ENCODE results near the gene TTLL1. TPM values are rescaled to one million over a fixed set of nuclear protein-coding genes. Genes with fewer than 3 reads are reported as not detected.
"Not testable (repeated sequence)": the region's sequence is repeated elsewhere in the genome, so short reads cannot be mapped to it uniquely, and the experiment has no call there.

TTLL1 gene
- total RNA-seq, 1 donor from 2014 or later = 5.9 TPM

DNA sequence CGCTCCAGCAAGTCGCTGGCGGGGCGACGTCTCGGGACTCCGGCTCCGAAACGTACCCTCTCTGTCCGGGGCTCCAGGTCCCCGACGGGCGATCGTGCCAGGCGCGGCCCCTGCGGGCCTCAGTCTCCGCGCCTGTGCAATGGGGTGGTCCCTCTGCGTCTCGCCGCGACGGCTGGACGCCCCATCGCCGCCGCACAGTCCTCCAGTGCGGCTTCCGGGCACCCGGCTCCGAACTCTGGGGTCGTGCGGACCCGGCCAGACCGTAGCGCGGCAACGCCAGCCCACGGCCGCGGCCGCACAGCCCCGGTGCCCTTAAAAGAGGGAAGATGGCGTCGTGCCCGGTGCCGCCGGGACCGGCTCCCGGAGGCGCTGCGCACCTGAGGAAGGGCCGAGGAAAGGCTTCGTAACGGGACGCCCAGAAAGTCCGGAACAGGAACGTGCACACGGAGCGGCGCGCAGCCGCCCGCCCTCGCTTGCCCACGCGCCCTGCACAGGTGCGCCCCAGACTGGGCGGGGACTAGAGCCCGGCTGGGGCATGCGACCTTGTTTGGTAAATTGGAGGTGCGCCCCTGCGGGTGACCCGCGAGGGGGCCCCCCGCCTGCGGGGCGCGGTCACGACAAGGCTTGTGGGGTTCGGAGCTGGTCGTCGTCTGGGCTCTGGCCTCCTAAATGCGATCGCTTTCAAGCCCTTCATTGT, 21.9 kb upstream of the TTLL1 start:
- Histone ChIP-seq H3K4me1 (peaks cover 26% of the 10 kb centered on the region), H3K27ac (peak overlapping the region; percentile 30), H3K9me3 (no peaks in the 10 kb centered on the region), H3K4me3 (peak overlapping the region; percentile 52 to 58), H3K36me3 (no peaks in the 10 kb centered on the region), H3K27me3 (no peaks in the 10 kb centered on the region)
- intact Hi-C loops (cut with DNase I) = no loop called here
- TF ChIP-seq POLR2A (IDR thresholded peaks at IDR 0.05) = no peak
- TF ChIP-seq, protein P1, sequence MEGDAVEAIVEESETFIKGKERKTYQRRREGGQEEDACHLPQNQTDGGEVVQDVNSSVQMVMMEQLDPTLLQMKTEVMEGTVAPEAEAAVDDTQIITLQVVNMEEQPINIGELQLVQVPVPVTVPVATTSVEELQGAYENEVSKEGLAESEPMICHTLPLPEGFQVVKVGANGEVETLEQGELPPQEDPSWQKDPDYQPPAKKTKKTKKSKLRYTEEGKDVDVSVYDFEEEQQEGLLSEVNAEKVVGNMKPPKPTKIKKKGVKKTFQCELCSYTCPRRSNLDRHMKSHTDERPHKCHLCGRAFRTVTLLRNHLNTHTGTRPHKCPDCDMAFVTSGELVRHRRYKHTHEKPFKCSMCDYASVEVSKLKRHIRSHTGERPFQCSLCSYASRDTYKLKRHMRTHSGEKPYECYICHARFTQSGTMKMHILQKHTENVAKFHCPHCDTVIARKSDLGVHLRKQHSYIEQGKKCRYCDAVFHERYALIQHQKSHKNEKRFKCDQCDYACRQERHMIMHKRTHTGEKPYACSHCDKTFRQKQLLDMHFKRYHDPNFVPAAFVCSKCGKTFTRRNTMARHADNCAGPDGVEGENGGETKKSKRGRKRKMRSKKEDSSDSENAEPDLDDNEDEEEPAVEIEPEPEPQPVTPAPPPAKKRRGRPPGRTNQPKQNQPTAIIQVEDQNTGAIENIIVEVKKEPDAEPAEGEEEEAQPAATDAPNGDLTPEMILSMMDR (IDR thresholded peaks at IDR 0.05) = no peak
- no peak for TF ChIP-seq POLR2AphosphoS5 (IDR thresholded peaks at IDR 0.05; ENCODE audit: insufficient read depth in 1 of 2, low read depth in 1 of 2)
- DNase-seq (ENCODE audit: extremely low spot score in 2 of 2) = no peak

DNA sequence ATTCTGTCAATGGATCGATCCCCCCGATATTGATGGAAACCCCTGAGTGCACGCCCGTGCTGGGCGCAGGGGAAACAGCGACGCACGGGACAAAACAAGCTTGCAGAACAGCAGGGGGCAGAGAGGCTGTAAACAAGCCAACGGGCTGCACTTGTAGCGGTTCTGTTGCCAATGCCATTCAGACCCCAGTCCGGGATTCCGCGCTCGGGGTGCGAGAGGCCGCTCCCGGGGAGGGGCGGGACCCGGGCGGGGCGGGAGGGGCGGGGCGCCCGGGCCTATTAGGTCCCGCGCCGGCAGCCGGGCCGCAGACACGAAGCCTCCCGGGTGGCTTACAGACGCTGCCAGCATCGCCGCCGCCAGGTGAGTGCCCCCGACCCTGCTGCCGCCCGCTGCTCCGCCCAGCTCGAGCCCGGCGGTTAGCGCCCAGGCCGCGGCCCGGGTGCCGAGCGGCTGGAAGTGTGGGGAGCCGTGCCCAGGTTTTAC, 21.3 kb upstream of the TTLL1 start, which contains the start of gene BIK:
Gene BIK (plus strand): TSS at position 307 of the 483 bp plus-strand sequence. CDS start 13,273 bp downstream, outside the sequence.
- Histone ChIP-seq H3K36me3 (no peaks in the 10 kb centered on the region), H3K9me3 (no peaks in the 10 kb centered on the region), H3K4me1 (peaks cover 26% of the 10 kb centered on the region), H3K27ac (peak within 1 kb of the TSS; percentile 30), H3K27me3 (no peaks in the 10 kb centered on the region), H3K4me3 (peak within 1 kb of the TSS; percentile 52 to 58)
- intact Hi-C loops (cut with DNase I) = no loop called here
- no peak for TF ChIP-seq POLR2A (IDR thresholded peaks at IDR 0.05)
- TF ChIP-seq, protein P1 (IDR thresholded peaks at IDR 0.05) = no peak
- no peak for TF ChIP-seq POLR2AphosphoS5 (IDR thresholded peaks at IDR 0.05; ENCODE audit: insufficient read depth in 1 of 2, low read depth in 1 of 2)
- no peak for DNase-seq (ENCODE audit: extremely low spot score in 2 of 2)

DNA sequence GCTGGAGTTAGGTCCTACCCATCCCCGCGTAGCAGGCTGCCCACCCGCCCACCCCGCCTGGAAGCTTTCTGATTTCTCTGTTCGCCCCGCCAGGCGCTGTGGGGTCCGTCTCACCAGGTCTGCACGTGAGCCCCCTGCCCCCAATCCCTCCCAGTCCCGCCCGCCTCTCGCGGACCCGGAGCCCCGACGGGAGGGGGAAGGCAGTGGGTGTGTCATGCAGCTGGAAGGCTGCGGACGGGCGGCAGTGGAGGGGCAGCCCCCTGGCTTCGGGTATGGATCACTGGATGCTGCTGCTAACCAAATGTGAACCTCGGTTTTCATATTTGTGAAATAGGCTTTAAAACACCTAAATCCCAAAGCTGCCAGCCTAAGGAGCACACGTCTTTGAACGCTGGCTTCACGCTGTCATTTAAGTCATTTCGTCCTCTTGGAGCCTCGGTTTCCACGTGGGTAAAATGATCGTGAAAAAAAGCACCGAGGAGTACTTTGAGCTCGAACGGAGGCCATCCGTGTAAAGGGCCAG, 20.8 kb upstream of the TTLL1 start:
- Histone ChIP-seq H3K9me3 (no peaks in the 10 kb centered on the region), H3K4me3 (peak overlapping the region; percentile 52 to 58), H3K36me3 (no peaks in the 10 kb centered on the region), H3K4me1 (peaks cover 26% of the 10 kb centered on the region), H3K27me3 (no peaks in the 10 kb centered on the region), H3K27ac (no peak overlapping the region)
- DNase-seq (ENCODE audit: extremely low spot score in 2 of 2) = no peak
- intact Hi-C loops (cut with DNase I) = no loop called here
- TF ChIP-seq POLR2A (IDR thresholded peaks at IDR 0.05) (no peak), POLR2AphosphoS5 (IDR thresholded peaks at IDR 0.05; ENCODE audit: insufficient read depth in 1 of 2, low read depth in 1 of 2) (no peak)
- TF ChIP-seq, protein P1 (IDR thresholded peaks at IDR 0.05) = no peak

DNA sequence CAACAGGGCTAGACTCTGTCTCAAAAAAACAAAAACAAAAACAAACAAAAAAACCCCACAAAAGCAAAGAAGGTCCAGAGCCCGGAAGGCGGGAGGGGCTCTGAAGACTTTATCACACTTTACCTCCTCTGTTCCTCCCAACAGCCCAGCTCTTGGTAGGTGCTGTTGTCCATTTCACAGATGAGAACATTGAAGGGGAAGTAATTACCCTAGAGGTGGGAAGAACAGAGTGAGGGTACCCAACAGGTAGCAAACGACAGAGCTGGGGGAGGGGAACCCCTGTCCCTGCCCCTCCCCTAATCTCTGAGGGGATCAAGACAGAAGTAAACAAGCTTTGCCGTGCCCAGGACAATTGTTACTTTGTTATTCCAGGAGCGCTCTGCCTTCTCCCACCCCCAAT, 20.3 kb upstream of the TTLL1 start:
- no peak for DNase-seq (ENCODE audit: extremely low spot score in 2 of 2)
- TF ChIP-seq, protein P1 (IDR thresholded peaks at IDR 0.05) = no peak
- TF ChIP-seq POLR2A (IDR thresholded peaks at IDR 0.05) = no peak
- no peak for TF ChIP-seq POLR2AphosphoS5 (IDR thresholded peaks at IDR 0.05; ENCODE audit: insufficient read depth in 1 of 2, low read depth in 1 of 2)
- Histone ChIP-seq H3K4me1 (peaks cover 26% of the 10 kb centered on the region), H3K4me3 (no peak overlapping the region), H3K27me3 (no peaks in the 10 kb centered on the region), H3K9me3 (no peaks in the 10 kb centered on the region), H3K27ac (no peak overlapping the region), H3K36me3 (no peaks in the 10 kb centered on the region)
- intact Hi-C loops (cut with DNase I) = no loop called here

DNA sequence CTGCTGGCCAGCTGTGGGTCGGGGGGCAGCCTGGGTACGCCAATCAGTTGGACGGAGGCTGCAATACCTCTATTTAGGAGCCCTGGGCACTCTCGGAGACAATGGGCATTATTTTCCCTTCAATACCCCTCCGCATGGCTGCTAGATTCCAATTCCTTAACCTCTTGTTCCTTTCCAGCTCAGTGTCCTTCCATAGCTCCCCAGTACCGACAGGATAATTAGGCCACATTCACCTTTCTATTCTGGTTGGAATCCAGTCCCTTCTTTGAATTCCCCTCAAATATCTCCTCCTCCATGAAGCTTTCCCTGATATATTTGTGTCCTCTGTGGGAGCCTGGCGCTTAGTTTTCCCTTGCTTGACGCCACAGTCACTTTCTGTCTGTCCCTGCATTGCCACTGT, 17.1 kb upstream of the TTLL1 start:
- Histone ChIP-seq H3K9me3 (no peaks in the 10 kb centered on the region), H3K27me3 (no peaks in the 10 kb centered on the region), H3K36me3 (no peaks in the 10 kb centered on the region), H3K4me1 (peaks cover 18% of the 10 kb centered on the region), H3K27ac (no peak overlapping the region), H3K4me3 (no peak overlapping the region)
- no peak for DNase-seq (ENCODE audit: extremely low spot score in 2 of 2)
- intact Hi-C loops (cut with DNase I) = no loop called here
- TF ChIP-seq, protein P1 (IDR thresholded peaks at IDR 0.05) = no peak
- no peak for TF ChIP-seq POLR2AphosphoS5 (IDR thresholded peaks at IDR 0.05; ENCODE audit: insufficient read depth in 1 of 2, low read depth in 1 of 2)
- no peak for TF ChIP-seq POLR2A (IDR thresholded peaks at IDR 0.05)

DNA sequence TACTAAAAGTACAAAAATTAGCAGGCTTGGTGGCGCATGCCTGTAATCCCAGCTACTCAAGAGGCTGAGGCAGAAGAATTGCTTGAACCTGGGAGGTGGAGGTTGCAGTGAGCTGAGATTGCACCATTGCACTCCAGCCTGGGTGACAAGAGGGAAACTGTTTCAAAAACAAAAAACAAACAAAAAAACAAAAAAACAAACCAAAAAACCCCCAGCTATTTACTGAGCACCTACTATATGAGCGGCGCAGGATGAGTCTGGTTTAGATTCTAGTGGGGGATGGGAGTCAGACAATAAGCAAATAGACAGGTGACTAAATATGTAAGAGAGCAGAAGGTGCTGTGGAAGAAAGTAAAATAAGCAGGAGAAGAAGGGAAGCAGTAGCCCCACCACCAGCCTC, 15.8 kb upstream of the TTLL1 start:
- not testable (repeated sequence) for H3K4me1 ChIP-seq

DNA sequence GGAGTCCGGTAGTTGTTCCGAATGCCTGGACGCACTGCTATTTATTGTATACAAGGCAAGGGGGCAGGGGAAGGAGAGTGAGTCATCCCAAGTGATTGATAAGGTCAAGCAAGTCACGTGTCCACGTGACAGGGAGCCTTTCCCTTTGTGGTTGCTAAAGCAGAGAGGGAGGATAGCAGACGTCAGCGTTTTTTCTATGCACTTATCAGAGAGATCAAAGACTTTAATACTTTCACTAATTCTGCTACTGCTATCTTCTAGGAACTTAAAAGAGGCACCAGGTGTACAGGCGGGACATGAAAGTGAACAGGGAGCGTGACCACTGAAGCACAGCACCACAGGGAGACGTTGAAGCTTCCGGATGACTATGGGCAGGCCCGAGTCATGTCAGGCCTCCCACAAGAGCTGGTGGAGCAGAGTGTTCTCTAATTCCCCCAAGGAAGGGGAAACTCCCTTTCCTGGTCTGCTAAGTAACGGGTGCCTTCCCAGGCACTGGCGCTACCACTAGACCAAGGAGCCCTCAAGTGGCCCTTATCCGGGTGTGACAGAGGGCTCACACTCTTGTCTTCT, 14.9 kb upstream of the TTLL1 start:
- intact Hi-C loops (cut with DNase I); H3K4me1 ChIP-seq; DNase-seq (ENCODE audit: extremely low spot score in 2 of 2); H3K27me3 ChIP-seq; H3K9me3 ChIP-seq; H3K27ac ChIP-seq; H3K36me3 ChIP-seq; H3K4me3 ChIP-seq: not testable (repeated sequence)

More for the DNA sequence above, 15.8 kb upstream of the TTLL1 start:
- DNase-seq (ENCODE audit: extremely low spot score in 2 of 2); intact Hi-C loops (cut with DNase I); H3K36me3 ChIP-seq; H3K9me3 ChIP-seq; H3K4me3 ChIP-seq; H3K27me3 ChIP-seq; H3K27ac ChIP-seq: not testable (repeated sequence)

All from vagina (tissue), 2 donors.